ENCODE measurements around the gene DCAF12. TPM values are rescaled to one million over a fixed set of nuclear protein-coding genes. Genes with fewer than 3 reads are reported as not detected.

DCAF12 gene
- total and polyA plus RNA-seq, 2 of the 13 experiments (the other 11 are each of a cell fraction or from before 2014, with no cell fraction given): 26.8 to 37.4 TPM

DNA sequence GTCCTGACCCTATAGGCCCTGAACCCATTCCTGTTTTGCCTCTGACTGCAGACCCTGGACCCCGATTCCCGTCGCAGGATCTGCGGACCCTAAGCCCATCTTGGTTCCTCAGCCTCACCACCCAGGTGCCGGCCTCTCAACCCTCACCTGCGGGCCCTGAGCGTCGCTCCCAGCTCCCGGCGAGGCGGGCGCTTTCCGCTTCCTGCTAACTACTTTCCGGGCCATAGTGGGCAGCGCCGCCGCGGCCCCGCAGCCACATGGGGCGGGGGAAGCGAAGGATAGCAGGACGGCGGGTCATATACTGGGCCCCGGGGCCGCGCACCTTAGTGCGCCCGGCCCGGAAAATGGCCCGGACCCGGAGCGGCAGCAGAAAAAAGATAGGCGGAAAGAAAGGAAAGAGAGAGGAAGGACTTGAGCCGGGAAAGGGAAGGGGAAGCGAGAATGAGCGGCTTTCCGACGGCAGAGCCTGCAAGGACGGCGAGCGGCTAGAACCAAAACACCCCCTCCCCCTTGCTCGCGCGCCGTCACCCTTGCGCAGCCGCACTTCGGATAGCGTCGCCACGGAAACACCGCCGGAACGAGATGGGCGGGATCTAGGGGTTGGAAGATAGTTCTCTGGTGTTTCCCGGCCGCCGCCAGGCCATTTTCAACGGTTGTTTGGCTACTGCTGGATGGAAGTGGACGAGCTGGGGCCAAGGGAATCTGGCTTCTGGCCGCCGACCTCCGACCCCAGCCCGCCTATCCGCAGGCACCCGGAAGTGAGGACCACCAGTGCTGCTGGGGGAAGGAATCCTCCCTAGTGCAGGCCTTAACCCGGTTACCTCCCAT is at the start of gene DCAF12 (continued):
- TF ChIP-seq, protein P1, sequence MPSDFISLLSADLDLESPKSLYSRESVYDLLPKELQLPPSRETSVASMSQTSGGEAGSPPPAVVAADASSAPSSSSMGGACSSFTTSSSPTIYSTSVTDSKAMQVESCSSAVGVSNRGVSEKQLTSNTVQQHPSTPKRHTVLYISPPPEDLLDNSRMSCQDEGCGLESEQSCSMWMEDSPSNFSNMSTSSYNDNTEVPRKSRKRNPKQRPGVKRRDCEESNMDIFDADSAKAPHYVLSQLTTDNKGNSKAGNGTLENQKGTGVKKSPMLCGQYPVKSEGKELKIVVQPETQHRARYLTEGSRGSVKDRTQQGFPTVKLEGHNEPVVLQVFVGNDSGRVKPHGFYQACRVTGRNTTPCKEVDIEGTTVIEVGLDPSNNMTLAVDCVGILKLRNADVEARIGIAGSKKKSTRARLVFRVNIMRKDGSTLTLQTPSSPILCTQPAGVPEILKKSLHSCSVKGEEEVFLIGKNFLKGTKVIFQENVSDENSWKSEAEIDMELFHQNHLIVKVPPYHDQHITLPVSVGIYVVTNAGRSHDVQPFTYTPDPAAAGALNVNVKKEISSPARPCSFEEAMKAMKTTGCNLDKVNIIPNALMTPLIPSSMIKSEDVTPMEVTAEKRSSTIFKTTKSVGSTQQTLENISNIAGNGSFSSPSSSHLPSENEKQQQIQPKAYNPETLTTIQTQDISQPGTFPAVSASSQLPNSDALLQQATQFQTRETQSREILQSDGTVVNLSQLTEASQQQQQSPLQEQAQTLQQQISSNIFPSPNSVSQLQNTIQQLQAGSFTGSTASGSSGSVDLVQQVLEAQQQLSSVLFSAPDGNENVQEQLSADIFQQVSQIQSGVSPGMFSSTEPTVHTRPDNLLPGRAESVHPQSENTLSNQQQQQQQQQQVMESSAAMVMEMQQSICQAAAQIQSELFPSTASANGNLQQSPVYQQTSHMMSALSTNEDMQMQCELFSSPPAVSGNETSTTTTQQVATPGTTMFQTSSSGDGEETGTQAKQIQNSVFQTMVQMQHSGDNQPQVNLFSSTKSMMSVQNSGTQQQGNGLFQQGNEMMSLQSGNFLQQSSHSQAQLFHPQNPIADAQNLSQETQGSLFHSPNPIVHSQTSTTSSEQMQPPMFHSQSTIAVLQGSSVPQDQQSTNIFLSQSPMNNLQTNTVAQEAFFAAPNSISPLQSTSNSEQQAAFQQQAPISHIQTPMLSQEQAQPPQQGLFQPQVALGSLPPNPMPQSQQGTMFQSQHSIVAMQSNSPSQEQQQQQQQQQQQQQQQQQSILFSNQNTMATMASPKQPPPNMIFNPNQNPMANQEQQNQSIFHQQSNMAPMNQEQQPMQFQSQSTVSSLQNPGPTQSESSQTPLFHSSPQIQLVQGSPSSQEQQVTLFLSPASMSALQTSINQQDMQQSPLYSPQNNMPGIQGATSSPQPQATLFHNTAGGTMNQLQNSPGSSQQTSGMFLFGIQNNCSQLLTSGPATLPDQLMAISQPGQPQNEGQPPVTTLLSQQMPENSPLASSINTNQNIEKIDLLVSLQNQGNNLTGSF (CRISPR knock-in tag; IDR thresholded peaks at IDR 0.05): no peak
- TF ChIP-seq, protein P2, sequence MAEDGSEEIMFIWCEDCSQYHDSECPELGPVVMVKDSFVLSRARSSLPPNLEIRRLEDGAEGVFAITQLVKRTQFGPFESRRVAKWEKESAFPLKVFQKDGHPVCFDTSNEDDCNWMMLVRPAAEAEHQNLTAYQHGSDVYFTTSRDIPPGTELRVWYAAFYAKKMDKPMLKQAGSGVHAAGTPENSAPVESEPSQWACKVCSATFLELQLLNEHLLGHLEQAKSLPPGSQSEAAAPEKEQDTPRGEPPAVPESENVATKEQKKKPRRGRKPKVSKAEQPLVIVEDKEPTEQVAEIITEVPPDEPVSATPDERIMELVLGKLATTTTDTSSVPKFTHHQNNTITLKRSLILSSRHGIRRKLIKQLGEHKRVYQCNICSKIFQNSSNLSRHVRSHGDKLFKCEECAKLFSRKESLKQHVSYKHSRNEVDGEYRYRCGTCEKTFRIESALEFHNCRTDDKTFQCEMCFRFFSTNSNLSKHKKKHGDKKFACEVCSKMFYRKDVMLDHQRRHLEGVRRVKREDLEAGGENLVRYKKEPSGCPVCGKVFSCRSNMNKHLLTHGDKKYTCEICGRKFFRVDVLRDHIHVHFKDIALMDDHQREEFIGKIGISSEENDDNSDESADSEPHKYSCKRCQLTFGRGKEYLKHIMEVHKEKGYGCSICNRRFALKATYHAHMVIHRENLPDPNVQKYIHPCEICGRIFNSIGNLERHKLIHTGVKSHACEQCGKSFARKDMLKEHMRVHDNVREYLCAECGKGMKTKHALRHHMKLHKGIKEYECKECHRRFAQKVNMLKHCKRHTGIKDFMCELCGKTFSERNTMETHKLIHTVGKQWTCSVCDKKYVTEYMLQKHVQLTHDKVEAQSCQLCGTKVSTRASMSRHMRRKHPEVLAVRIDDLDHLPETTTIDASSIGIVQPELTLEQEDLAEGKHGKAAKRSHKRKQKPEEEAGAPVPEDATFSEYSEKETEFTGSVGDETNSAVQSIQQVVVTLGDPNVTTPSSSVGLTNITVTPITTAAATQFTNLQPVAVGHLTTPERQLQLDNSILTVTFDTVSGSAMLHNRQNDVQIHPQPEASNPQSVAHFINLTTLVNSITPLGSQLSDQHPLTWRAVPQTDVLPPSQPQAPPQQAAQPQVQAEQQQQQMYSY (CRISPR knock-in tag; IDR thresholded peaks at IDR 0.05): no peak; the same call in 1 of the 2 replicates
- TF ChIP-seq, protein P3, sequence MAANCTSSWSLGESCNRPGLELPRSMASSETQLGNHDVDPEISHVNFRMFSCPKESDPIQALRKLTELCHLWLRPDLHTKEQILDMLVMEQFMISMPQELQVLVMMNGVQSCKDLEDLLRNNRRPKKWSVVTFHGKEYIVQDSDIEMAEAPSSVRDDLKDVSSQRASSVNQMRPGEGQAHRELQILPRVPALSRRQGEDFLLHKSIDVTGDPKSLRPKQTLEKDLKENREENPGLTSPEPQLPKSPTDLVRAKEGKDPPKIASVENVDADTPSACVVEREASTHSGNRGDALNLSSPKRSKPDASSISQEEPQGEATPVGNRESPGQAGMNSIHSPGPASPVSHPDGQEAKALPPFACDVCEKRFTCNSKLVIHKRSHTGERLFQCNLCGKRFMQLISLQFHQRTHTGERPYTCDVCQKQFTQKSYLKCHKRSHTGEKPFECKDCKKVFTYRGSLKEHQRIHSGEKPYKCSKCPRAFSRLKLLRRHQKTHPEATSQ (CRISPR knock-in tag; IDR thresholded peaks at IDR 0.05; ENCODE audit: borderline replicate concordance): peak; percentile 75; the same call in 1 of the 2 replicates
- TF ChIP-seq EEA1 (CRISPR knock-in tag; IDR thresholded peaks at IDR 0.05; ENCODE audit: borderline replicate concordance): no peak
- no peak for TF ChIP-seq BRD4 (CRISPR knock-in tag; IDR thresholded peaks at IDR 0.05)
- TF ChIP-seq, protein P4, sequence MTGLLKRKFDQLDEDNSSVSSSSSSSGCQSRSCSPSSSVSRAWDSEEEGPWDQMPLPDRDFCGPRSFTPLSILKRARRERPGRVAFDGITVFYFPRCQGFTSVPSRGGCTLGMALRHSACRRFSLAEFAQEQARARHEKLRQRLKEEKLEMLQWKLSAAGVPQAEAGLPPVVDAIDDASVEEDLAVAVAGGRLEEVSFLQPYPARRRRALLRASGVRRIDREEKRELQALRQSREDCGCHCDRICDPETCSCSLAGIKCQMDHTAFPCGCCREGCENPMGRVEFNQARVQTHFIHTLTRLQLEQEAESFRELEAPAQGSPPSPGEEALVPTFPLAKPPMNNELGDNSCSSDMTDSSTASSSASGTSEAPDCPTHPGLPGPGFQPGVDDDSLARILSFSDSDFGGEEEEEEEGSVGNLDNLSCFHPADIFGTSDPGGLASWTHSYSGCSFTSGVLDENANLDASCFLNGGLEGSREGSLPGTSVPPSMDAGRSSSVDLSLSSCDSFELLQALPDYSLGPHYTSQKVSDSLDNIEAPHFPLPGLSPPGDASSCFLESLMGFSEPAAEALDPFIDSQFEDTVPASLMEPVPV (CRISPR knock-in tag; IDR thresholded peaks at IDR 0.05): peak; percentile 86
- peak; percentile 81; the same call in 1 of the 2 replicates for TF ChIP-seq PITX1 (CRISPR knock-in tag; IDR thresholded peaks at IDR 0.05)
- TF ChIP-seq, protein P5, sequence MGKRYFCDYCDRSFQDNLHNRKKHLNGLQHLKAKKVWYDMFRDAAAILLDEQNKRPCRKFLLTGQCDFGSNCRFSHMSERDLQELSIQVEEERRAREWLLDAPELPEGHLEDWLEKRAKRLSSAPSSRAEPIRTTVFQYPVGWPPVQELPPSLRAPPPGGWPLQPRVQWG (CRISPR knock-in tag; IDR thresholded peaks at IDR 0.05; ENCODE audit: borderline replicate concordance, low read depth): no peak
- peak; percentile 94 for TF ChIP-seq ZNF781 (CRISPR knock-in tag; IDR thresholded peaks at IDR 0.05; ENCODE audit: borderline replicate concordance, not compliant biosample characterization)
- no peak for TF ChIP-seq ZNF451 (CRISPR knock-in tag; IDR thresholded peaks at IDR 0.05)
- TF ChIP-seq TOPORS (CRISPR knock-in tag; IDR thresholded peaks at IDR 0.05): peak; percentile 47; the same call in 1 of the 2 replicates
- 0 out of 2 replicates have a peak, but pooled peaks have one; percentile 20 for TF ChIP-seq ZIK1 (CRISPR knock-in tag; IDR thresholded peaks at IDR 0.05; ENCODE audit: borderline replicate concordance, low read depth)
- no peak for TF ChIP-seq PHB2 (IDR thresholded peaks at IDR 0.05; ENCODE audit: partially characterized antibody)
- peak; percentile 39; the same call in 1 of the 2 replicates for TF ChIP-seq ZBTB38 (CRISPR knock-in tag; IDR thresholded peaks at IDR 0.05)
- TF ChIP-seq ZNF274 (CRISPR knock-in tag; IDR thresholded peaks at IDR 0.05): peak; percentile 73
